K562 (cell line): ENCODE data around the gene PLEKHH2. TPM values are rescaled to one million over a fixed set of nuclear protein-coding genes. Genes with fewer than 3 reads are reported as not detected.

ENCODE experiments used
- BRCA1 ChIP-seq, 2 experiments: fragments of 450-650 bp in 1 of 2; sonication (generic) in 1 of 2; formaldehyde crosslinking in 1 of 2; IDR thresholded peaks; 2 replicates each; pipeline versions ENCODE4 v1.5.0 to v1.6.1; 2017 to 2020; ENCODE audit warnings: mild to moderate bottlenecking in 1 of 2, missing genetic modification reagents in 1 of 2
- CBX5 ChIP-seq: IDR thresholded peaks from 2 replicates; pipeline ENCODE4 v1.6.1; 2014; ENCODE audit warnings: low read depth, borderline replicate concordance
- CCNT2 ChIP-seq: IDR thresholded peaks from 2 replicates; pipeline ENCODE4 v1.6.1; 2011; ENCODE audit warnings: borderline replicate concordance, low read depth, mild to moderate bottlenecking, moderate library complexity, mixed read lengths, low read length; ENCODE audit not compliant: insufficient read length; ENCODE audit errors: extremely low read depth
- CREBBP ChIP-seq: IDR thresholded peaks from one replicate; pipeline ENCODE4 v1.6.1; 2012; ENCODE audit warnings: low read depth, mild to moderate bottlenecking, control low read depth, inconsistent platforms, low read length
- DMBX1 ChIP-seq: fragments of 250-450 bp; sonication (Bioruptor Pico); IDR thresholded peaks from 2 replicates; pipeline ENCODE4 v1.8.0; 2022; ENCODE audit warnings: inconsistent platforms, mild to moderate bottlenecking, moderate library complexity, borderline replicate concordance
- ETV6 ChIP-seq, 3 experiments: fragments of 150-350 bp in 1 of 3; sonication (generic) in 1 of 3; formaldehyde crosslinking in 1 of 3; IDR thresholded peaks; 2 replicates each; pipeline versions ENCODE4 v1.6.1 to v1.8.0; 2014 to 2022; ENCODE audit warnings: borderline replicate concordance in 2 of 3, low read depth in 2 of 3, antibody characterized with exemption in 1 of 3, low read length in 1 of 3, mild to moderate bottlenecking in 1 of 3, missing genetic modification reagents in 1 of 3
- GATA2 ChIP-seq: sonication (generic); formaldehyde crosslinking; IDR thresholded peaks from 2 replicates; pipeline ENCODE4 v1.4.0; 2020; ENCODE audit warnings: mild to moderate bottlenecking, missing genetic modification reagents
- HDAC2 ChIP-seq: fragments of 450-650 bp; IDR thresholded peaks from 2 replicates; pipeline ENCODE4 v1.6.1; 2016; ENCODE audit warnings: mild to moderate bottlenecking
- HDGF ChIP-seq: fragments of 450-650 bp; IDR thresholded peaks from 2 replicates; pipeline ENCODE4 v1.6.1; 2016
- KHSRP ChIP-seq: fragments of 450-650 bp; IDR thresholded peaks from 2 replicates; pipeline ENCODE4 v1.6.1; 2017
- NCOA4 ChIP-seq: fragments of 450-650 bp; IDR thresholded peaks from 2 replicates; pipeline ENCODE4 v1.6.1; 2018; ENCODE audit warnings: mild to moderate bottlenecking; ENCODE audit not compliant: partially characterized antibody
- NCOR1 ChIP-seq: fragments of 450-650 bp; IDR thresholded peaks from 2 replicates; pipeline ENCODE4 v1.6.1; 2016; ENCODE audit warnings: mild to moderate bottlenecking, moderate library complexity
- NR2F6 ChIP-seq: fragments of 450-650 bp; formaldehyde crosslinking; IDR thresholded peaks from 2 replicates; pipeline ENCODE4 v1.4.0; 2020; ENCODE audit warnings: mild to moderate bottlenecking
- PML ChIP-seq: IDR thresholded peaks from 2 replicates; pipeline ENCODE4 v1.6.1; 2012; ENCODE audit warnings: low read length, inconsistent platforms
- RFX1 ChIP-seq: fragments of 450-650 bp; IDR thresholded peaks from 2 replicates; pipeline ENCODE4 v1.6.1; 2016; ENCODE audit warnings: mild to moderate bottlenecking, moderate library complexity
- TOE1 ChIP-seq, 2 experiments: fragments of 450-650 bp in 1 of 2; sonication (generic) in 1 of 2; formaldehyde crosslinking in 1 of 2; IDR thresholded peaks; 2 replicates each; pipeline versions ENCODE4 v1.7.1 to v1.8.0; 2016 to 2022; ENCODE audit warnings: borderline replicate concordance in 2 of 2, mild to moderate bottlenecking in 2 of 2, antibody characterized with exemption in 1 of 2, inconsistent platforms in 1 of 2, low read depth in 1 of 2, missing genetic modification reagents in 1 of 2, moderate library complexity in 1 of 2
- ZC3H11A ChIP-seq: IDR thresholded peaks from 2 replicates; pipeline ENCODE4 v1.6.1; 2012; ENCODE audit warnings: low read depth, low read length, improper control_type of control experiment
- ZNF146 ChIP-seq: IDR thresholded peaks from one replicate; pipeline ENCODE4 v1.6.1; 2018; ENCODE audit warnings: missing compliant biosample characterization; ENCODE audit not compliant: unreplicated experiment
- polyA plus RNA-seq, 8 experiments: library from polyadenylated mRNA; depleted of rRNA in 4 of 8; stranded (reverse) in 5 of 8; unstranded in 3 of 8; fragments of >200 nt; fragmentation: Nextera tagmentation in 2 of 8; fragmentation: Illumina TruSeq in 1 of 8; extraction: Ambion mirVana in 2 of 8; extraction: Trizol in 1 of 8; gene quantifications; 2 replicates each; pipeline versions ENCODE4 v1.2.1 to v1.2.3, GENCODE V29; 2011 to 2014; ENCODE audit warnings: inconsistent platforms in 1 of 8, missing spikeins in 1 of 8
- total RNA-seq, 7 experiments: library from RNA; depleted of rRNA in 6 of 7; stranded (reverse); fragments of >200 nt in 6 of 7; fragmentation: Illumina TruSeq in 2 of 7; extraction: Trizol in 2 of 7; gene quantifications; 2 replicates each; pipeline versions ENCODE4 v1.2.1 to v1.2.3, GENCODE V29; 2011 to 2021; ENCODE audit warnings: low replicate concordance in 1 of 7
- TF ChIP-seq, protein P1 (sequence below): fragments of 250-450 bp; sonication (Bioruptor Pico); IDR thresholded peaks from 2 replicates; pipeline ENCODE4 v1.5.0; 2021; ENCODE audit warnings: mild to moderate bottlenecking, moderate library complexity
- TF ChIP-seq, protein P2 (sequence below), 3 experiments: IDR thresholded peaks in 2 of 3; conservative IDR thresholded peaks in 1 of 3; 2 replicates each; pipeline ENCODE4 v1.5.1; 2011 to 2012; ENCODE audit warnings: low read length in 3 of 3, mild to moderate bottlenecking in 3 of 3, control low read depth in 2 of 3, improper control_type of control experiment in 1 of 3, inconsistent platforms in 1 of 3, low read depth in 1 of 3, mixed read lengths in 1 of 3, moderate library complexity in 1 of 3; ENCODE audit not compliant: insufficient read depth in 2 of 3
- TF ChIP-seq, protein P3 (sequence below): conservative IDR thresholded peaks from 2 replicates; pipeline ENCODE4 v1.6.1; 2011; ENCODE audit warnings: low read depth, mild to moderate bottlenecking, low read length; ENCODE audit not compliant: control insufficient read depth

The PLEKHH2 gene
- total and polyA plus RNA-seq, 9 of the 15 experiments (the other 6 are each of a cell fraction or from before 2014, with no cell fraction given): 0.77 to 13.5 (median 2.7) TPM

DNA sequence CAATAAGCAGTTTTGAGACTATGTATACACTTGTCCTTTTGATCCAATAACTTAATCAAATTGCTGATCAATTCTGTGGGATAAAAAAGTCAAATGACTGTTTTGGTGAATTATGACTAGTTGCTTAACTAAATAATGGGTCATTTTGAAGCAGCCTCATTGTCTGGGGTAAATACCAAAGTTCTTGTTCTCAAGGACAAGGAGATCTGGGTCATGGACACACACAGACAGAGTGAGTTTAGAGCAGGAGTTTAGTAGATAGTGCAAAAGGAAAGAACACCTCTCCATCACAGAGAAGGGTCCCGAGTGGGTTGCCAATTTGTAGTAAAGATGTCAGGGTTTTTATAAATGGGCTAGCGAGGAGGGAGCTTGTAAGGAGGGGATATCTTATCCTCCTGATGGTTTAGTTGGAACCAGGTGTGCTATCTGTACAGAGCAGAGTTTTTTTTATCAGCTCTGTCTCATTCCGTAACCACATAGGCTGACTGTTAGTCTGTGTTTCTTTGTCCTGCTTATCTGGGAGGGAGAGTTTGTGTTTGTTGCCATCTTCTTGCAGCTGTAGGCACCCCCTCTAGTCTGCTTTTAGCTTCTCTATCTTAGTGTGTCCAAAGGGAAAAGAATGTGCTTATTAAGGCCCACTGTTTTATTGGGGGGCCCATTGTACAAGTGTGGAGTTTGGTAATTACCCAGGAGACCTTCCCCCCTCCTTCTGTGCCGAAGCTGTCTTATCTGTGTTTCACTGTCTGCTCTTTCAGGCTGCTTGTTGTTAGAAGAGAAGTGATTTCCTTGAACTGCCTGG, 87.9 kb downstream of the PLEKHH2 start (continued):
- TF ChIP-seq, protein P1, sequence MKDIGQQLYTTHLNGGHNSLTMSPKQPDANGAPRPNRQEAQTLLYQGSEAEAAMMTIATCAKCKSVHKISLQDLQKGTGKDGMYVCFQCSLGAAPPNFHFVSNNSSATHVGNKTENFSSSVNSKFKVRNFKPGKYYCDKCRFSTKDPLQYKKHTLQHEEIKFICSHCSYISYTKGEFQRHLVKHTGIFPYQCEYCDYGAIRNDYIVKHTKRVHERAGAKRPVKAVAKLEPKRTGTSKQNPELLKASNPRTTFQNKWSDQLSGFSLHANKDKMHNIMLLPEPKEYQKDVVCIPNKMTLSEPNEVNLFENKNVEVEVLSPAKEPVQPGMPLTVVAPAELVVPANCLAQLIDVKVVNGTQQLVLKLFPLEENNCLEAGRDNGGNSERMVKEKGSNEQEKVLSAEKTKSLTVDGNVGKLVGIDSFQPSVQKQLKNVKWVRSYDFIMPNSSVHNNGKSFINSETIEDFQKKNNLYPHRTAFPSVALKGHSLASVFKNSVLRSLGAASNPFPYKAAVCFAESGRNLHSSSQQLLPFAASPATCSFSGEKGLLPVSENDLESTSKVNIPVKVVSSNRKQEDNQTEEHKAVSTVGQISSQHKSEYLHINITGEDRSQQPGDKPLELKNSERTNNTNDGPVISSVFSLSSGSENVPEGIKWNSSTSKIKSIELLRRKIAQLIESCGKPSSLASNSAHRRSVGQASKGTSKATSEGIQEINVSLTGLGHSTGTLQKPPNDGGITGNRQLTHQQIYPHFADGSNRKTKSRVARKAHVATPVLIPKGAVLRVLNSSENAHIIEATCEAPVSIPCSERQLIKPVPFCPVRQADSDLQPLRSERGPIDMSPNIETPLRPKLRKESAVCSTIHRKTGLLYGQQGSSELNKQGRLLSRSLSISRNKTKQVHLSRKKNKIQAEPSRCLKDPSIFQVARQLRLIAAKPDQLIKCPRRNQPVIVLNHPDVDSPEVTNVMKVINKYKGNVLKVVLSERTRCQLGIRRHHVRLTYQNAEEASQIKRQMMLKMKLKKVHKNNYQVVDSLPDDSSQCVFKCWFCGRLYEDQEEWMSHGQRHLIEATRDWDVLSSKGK: no peak
- TF ChIP-seq TOE1 (IDR thresholded peaks at IDR 0.05; ENCODE audit: borderline replicate concordance): peak; percentile 44; the same call in 1 of the 2 replicates
- TF ChIP-seq TOE1 (CRISPR knock-in tag; IDR thresholded peaks at IDR 0.05; ENCODE audit: borderline replicate concordance, low read depth): no peak
- TF ChIP-seq NCOA4: peak; percentile 62
- TF ChIP-seq HDGF: no peak
- peak; percentile 83 for TF ChIP-seq KHSRP
- TF ChIP-seq CCNT2: peak; percentile 94
- TF ChIP-seq NR2F6 (CRISPR knock-in tag): no peak
- TF ChIP-seq CBX5: no peak
- TF ChIP-seq DMBX1 (CRISPR knock-in tag): peak; percentile 94
- no peak for TF ChIP-seq ZC3H11A
- TF ChIP-seq ETV6 (IDR thresholded peaks at IDR 0.05; ENCODE audit: borderline replicate concordance in 1 of 2, low read depth in 2 of 2, low read length in 1 of 2): 0 out of 4 replicates have a peak, but pooled peaks of 1 of the 2 experiments have one; percentile 37
- TF ChIP-seq ETV6 (CRISPR knock-in tag; IDR thresholded peaks at IDR 0.05; ENCODE audit: borderline replicate concordance): no peak
- peak; percentile 99 for TF ChIP-seq NCOR1
- TF ChIP-seq BRCA1 (IDR thresholded peaks at IDR 0.05): no peak
- no peak for TF ChIP-seq BRCA1 (CRISPR knock-in tag; IDR thresholded peaks at IDR 0.05)
- TF ChIP-seq, protein P2, sequence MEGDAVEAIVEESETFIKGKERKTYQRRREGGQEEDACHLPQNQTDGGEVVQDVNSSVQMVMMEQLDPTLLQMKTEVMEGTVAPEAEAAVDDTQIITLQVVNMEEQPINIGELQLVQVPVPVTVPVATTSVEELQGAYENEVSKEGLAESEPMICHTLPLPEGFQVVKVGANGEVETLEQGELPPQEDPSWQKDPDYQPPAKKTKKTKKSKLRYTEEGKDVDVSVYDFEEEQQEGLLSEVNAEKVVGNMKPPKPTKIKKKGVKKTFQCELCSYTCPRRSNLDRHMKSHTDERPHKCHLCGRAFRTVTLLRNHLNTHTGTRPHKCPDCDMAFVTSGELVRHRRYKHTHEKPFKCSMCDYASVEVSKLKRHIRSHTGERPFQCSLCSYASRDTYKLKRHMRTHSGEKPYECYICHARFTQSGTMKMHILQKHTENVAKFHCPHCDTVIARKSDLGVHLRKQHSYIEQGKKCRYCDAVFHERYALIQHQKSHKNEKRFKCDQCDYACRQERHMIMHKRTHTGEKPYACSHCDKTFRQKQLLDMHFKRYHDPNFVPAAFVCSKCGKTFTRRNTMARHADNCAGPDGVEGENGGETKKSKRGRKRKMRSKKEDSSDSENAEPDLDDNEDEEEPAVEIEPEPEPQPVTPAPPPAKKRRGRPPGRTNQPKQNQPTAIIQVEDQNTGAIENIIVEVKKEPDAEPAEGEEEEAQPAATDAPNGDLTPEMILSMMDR (IDR thresholded peaks at IDR 0.05 in 2 of 3, conservative IDR thresholded peaks at IDR 0.05 in 1 of 3; ENCODE audit: insufficient read depth in 2 of 3, low read depth in 1 of 3, low read length in 3 of 3): no peak
- peak; percentile 95 for TF ChIP-seq HDAC2
- TF ChIP-seq GATA2: peak; percentile 96
- no peak for TF ChIP-seq CREBBP
- TF ChIP-seq PML: peak; percentile 99
- TF ChIP-seq ZNF146 (CRISPR knock-in tag): no peak
- 0 out of 2 replicates have a peak, but pooled peaks have one; percentile 5 for TF ChIP-seq RFX1
- TF ChIP-seq, protein P3, sequence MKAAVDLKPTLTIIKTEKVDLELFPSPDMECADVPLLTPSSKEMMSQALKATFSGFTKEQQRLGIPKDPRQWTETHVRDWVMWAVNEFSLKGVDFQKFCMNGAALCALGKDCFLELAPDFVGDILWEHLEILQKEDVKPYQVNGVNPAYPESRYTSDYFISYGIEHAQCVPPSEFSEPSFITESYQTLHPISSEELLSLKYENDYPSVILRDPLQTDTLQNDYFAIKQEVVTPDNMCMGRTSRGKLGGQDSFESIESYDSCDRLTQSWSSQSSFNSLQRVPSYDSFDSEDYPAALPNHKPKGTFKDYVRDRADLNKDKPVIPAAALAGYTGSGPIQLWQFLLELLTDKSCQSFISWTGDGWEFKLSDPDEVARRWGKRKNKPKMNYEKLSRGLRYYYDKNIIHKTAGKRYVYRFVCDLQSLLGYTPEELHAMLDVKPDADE: peak; percentile 76
